Measurements from ENCODE around the gene ALK.

Gene ALK

GRCh38 chr2:29576231-29576630 is 345.2 kb downstream of the ALK start:
- no peak for DNase-seq (ENCODE audit: low read depth)

GRCh38 chr2:29575370-29575890 is 346.0 kb downstream of the ALK start:
- DNase-seq (ENCODE audit: low read depth): no peak

GRCh38 chr2:29573612-29574011 is 347.8 kb downstream of the ALK start:
- no peak for DNase-seq (ENCODE audit: low read depth)

DNA sequence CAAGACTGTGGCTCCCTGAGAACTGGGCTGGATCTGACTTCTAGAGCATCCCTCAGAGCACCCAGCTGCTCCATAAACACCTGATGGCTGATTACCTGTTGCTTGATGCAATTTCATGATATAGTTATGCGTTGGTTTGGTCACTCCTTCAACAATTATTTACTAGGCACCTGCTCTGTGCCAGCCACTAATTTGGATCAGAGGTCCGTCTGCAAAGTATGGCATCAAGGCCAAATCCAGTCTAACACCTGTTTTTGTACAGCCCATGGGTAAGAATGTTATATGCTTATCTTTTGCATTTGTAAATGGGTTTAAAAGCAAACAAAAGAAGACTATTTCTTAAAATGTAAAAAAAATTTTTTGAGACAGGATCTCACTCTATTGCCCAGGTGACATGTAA is 348.2 kb downstream of the ALK start:
- no peak for DNase-seq (ENCODE audit: low read depth)

GRCh38 chr2:29570539-29570938 is 350.8 kb downstream of the ALK start:
- no peak for DNase-seq (ENCODE audit: low read depth)

- DNase-seq (ENCODE audit: low read depth): no peak
Observed at GRCh38 chr2:29567906-29568520, 353.4 kb downstream of the ALK start.

GRCh38 chr2:29563697-29564096 is 357.7 kb downstream of the ALK start:
- DNase-seq (ENCODE audit: low read depth): no peak

DNA sequence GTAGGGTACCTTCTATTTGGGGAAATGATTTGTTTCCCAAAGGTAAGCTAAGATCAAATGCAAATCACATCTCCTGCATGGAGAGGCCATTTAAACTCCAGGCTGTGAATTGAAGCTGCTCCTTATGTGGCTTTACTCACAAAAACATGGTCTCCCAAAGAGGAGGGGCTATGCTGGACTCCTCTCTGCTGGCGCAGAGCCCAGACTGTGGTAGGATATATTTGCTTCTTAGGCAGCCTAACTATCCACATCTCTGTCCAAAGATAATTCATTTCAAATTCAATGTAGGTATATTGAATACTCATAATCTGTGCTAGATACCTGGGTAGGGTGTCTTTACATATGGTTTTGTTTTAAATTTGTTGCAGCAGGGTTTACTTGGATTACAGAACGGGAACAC is 358.5 kb downstream of the ALK start:
- no peak for DNase-seq (ENCODE audit: low read depth)

DNA sequence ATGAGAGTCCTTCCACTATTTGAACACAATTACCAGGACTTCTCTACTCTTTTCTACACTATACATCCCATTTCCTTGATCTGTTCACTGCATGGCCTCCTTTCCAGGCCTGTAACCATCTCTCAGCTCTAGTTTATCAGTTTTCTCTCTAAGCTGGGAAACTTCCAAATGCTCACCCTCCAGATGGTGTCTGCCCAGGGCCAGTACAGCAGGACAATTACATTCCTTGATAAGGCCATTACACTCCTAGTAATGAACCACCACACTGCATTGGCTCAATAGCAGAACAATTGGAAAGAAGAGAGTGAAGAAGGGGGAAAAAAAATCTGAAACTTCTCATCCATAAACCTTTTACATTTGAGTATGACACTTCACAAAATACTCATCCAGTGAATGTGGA is 359.1 kb downstream of the ALK start:
- DNase-seq (ENCODE audit: low read depth): no peak

GRCh38 chr2:29561628-29562027 is 359.8 kb downstream of the ALK start:
- DNase-seq (ENCODE audit: low read depth): no peak

DNA sequence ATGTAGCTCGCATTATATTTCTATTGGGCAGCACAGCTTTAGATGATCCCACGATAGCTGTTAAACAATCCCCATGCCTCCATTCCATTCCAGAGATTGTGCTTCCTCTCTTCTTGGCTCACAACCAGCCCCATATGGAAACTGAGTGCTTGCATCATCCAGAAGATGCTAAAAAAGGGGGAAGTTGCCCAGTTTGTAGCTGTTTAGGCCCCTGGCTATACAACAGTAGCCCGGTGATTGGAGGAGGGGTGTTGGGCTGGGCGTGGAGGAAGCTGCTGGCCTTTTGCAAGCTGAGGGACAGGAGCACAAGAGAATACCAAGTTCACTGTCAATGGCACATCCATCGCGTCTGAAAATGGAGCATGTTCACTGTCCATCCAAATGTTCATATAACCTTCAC is 360.2 kb downstream of the ALK start:
- no peak for DNase-seq (ENCODE audit: low read depth)

DNA sequence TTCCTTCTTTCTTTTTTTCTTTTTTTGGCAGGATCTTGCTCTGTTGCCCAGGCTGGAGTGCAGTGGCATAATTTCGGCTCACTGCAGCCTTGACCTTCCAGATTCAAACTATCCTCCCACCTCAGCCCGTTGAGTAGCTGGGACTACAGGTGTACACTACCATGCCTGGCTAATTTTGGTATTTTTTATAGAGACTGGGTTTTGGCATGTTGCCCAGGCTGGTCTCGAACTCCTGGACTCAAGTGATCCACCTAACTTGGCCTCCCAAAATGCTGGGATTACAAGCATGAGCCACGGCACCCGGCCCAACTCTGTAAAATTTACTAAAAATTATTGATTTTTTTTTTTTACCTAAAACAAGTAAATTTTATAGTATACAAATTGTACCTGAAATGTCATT is 360.8 kb downstream of the ALK start:
- no peak for DNase-seq (ENCODE audit: low read depth)

DNA sequence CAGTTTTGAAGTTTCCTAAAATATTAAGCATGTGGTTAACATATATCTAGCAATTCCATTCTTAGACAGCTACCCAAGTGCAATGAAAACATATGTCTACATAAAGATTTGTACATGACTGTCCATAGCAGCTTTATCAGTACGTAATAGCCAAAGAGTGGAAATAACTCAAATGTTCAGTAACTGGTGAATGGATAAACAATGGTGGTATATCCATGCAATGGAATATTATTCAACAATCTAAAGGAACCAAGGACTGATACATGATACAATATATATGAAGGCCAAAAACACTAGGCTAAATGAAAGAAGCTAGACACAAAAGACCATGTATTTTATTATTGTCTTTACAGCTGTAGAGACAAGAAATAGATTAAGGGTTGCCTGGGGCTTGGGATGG is 361.4 kb downstream of the ALK start:
- no peak for DNase-seq (ENCODE audit: low read depth)

GRCh38 chr2:29559578-29559977 is 361.8 kb downstream of the ALK start:
- DNase-seq (ENCODE audit: low read depth): no peak

DNA sequence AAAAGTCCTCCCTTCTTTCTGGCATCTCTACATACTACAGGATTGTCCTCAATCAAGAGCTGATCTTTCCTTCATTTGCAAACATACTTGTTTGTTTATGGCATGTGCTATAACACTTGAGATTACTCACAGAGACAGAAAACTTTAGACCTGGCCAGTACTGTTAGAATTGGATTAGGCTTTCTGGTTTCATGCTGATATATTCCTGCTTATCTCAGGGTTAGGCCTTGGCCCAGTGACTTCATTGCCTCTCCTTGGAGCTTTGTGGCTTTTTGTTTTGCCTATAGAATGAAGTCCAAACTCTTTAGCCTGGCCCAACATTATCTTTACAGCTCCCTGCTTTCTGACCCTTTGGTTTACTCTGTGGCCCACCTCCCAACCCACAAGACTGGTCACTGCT is 363.3 kb downstream of the ALK start:
- DNase-seq (ENCODE audit: low read depth): no peak

GRCh38 chr2:29557268-29557667 is 364.1 kb downstream of the ALK start:
- DNase-seq (ENCODE audit: low read depth): no peak

DNA sequence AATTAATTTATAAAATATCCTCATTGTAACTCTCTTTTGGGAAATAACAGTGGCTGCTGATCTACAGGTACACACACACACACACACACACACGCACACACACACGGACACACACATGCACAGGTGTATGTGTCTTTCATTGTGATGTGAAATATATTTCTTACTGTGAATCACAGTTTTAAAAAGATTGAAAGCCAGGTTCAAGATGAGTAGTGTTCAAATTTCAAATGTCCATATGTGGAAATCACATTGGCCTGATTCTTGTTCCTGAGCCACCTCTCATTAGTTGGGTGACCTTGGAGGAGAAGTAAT is 372.4 kb downstream of the ALK start:
- no peak for DNase-seq (ENCODE audit: low read depth)

GRCh38 chr2:29544917-29545316 is 376.5 kb downstream of the ALK start:
- no peak for DNase-seq (ENCODE audit: low read depth)

DNA sequence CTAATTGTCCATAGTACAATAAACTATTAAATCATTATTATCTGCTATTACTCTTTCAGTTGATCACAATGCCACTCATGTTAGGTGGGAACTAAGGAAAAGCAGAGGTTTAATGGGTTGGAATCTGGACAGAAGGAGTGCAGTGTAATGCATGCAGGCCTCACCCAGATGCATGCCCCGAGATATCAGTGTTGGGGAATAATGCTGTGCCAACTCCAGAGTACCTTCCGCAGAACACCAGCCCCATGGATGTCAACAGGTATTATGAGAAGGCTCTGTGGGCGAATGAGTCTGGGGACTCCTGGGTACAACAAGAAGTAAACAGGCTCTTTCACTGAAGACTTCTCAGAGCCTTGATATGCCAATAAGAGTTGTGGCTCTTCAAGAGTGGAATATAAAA is 377.4 kb downstream of the ALK start:
- no peak for DNase-seq (ENCODE audit: low read depth)

- DNase-seq (ENCODE audit: low read depth): no peak
Observed at GRCh38 chr2:29535188-29535587, 386.2 kb downstream of the ALK start.

DNA sequence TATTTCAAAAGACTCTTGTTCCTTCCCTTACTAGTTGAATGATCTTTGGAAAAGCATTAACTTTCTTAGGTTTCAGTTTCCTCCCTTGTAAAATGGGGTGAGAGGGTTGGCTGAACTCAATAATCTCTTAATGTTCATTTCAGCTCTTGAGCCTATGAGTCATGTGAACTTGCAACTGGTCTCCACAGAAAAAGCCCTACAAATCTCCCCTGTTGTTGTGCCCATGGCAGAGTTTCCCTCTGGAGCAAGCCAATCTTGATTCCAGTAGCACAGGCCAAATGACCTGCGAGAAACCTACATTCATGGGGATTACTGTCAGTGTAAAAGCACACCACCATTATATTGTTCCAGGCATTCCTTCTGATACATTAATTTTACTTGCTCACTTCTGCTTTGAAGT is 388.9 kb downstream of the ALK start:
- no peak for DNase-seq (ENCODE audit: low read depth)

DNA sequence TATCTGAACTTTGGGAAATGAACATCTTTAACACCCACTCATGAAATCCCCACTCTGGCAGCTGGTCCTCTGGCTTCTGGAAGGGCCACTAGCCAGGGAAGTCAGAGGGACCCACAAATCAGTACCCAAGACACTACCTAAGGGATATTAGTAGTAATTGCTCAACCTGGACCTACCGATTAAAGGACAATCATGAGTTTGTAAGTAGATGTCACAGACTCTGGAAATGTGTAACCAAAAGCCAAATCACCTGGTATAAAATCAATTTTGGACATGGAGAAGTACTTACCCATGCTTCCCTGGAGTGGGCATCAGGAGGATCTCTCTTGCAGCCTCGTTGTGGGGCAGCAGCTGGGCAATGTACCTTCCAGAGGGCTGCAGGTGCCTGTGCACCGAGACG is 389.8 kb downstream of the ALK start:
- no peak for DNase-seq (ENCODE audit: low read depth)

- no peak for DNase-seq (ENCODE audit: low read depth)
Observed at GRCh38 chr2:29530281-29530680, 391.1 kb downstream of the ALK start.

- peak; percentile 5 for DNase-seq (ENCODE audit: low read depth)
Observed at GRCh38 chr2:29528891-29529520, 392.4 kb downstream of the ALK start.
